ENCODE results near the gene MMP10. TPM values are rescaled to one million over a fixed set of nuclear protein-coding genes. Genes with fewer than 3 reads are reported as not detected.

The MMP10 gene
- total and polyA plus RNA-seq, 2 donors (not counting 3 experiments of a cell fraction or from before 2014, with no cell fraction given): 4.3 to 15.0 TPM

GRCh38 chr11:102763440-102763839, 17.0 kb downstream of the MMP10 start:
- ChIA-PET POLR2A (no interaction called here), CTCF (no interaction called here)
- no peaks in the 10 kb centered on the region for H3K36me3 ChIP-seq (ENCODE audit: control insufficient read depth in 2 of 2, extremely low read depth in 1 of 2, insufficient read depth in 2 of 2, low read length in 2 of 2)
- no peaks in the 10 kb centered on the region for H3K79me2 ChIP-seq (ENCODE audit: control insufficient read depth, insufficient read depth, low read length)
- BruUV-seq (replicated peaks): no TSS peak
- TF ChIP-seq FOS (IDR thresholded peaks at IDR 0.05; ENCODE audit: borderline replicate concordance, insufficient read depth, low read length) (peak; percentile 76), POLR2AphosphoS5 (IDR thresholded peaks at IDR 0.05; ENCODE audit: insufficient read depth, low read depth, low read length) (no peak), GATA2 (IDR thresholded peaks at IDR 0.05; ENCODE audit: insufficient read depth, insufficient read length, low read depth, low read length) (peak; percentile 74)
- H3K9me1 ChIP-seq (replicated peaks; ENCODE audit: control insufficient read depth, extremely low read depth, insufficient read depth, low read length): no peaks in the 10 kb centered on the region
- intact Hi-C loops (cut with micrococcal nuclease) (loop anchor here (1.0 to 10.0 kb wide), 2 partner anchors 8 to 849 kb away; partner anchors contain the start of genes ANGPTL5 and CEP126), dilution Hi-C loops (cut with MboI; ENCODE audit: extremely low pct_ligation_motif_present, low sequenced_read_pairs) (no loop called here)
- no peaks in the 10 kb centered on the region for H3K27me3 ChIP-seq (ENCODE audit: control insufficient read depth in 2 of 2, insufficient read depth in 2 of 2, low read length in 2 of 2)
- H3K4me3 ChIP-seq (replicated peaks in 1 of 3; ENCODE audit: insufficient read depth in 1 of 3, low read depth in 1 of 3, low read length in 3 of 3): no peak overlapping the region
- H3K4me1 ChIP-seq (ENCODE audit: control insufficient read depth, extremely low read depth, insufficient read depth, low read length): peaks cover 43% of the 10 kb centered on the region
- H3K9ac ChIP-seq (replicated peaks; ENCODE audit: extremely low read depth, insufficient read depth, low read length): no peak overlapping the region
- H4K20me1 ChIP-seq (replicated peaks; ENCODE audit: control insufficient read depth, extremely low read depth, insufficient read depth, low read length): no peaks in the 10 kb centered on the region
- FAIRE-seq (no peak), DNase-seq (ENCODE audit: low read depth, low spot score) (peak; percentile 30)
- H2AFZ ChIP-seq (ENCODE audit: low read depth, low read length): no peak overlapping the region
- peak overlapping the region; percentile 1 for H3K4me2 ChIP-seq (ENCODE audit: insufficient read depth, low read length)
- no peaks in the 10 kb centered on the region for H3K9me3 ChIP-seq (replicated peaks; ENCODE audit: control insufficient read depth, insufficient read depth, low read length)
- H3K27ac ChIP-seq (ENCODE audit: insufficient read depth, low read depth, low read length): no peak overlapping the region

GRCh38 chr11:102762361-102762767, 18.1 kb downstream of the MMP10 start:
- no peaks in the 10 kb centered on the region for H3K9me1 ChIP-seq (replicated peaks; ENCODE audit: control insufficient read depth, extremely low read depth, insufficient read depth, low read length)
- no peaks in the 10 kb centered on the region for H3K27me3 ChIP-seq (ENCODE audit: control insufficient read depth in 2 of 2, insufficient read depth in 2 of 2, low read length in 2 of 2)
- no peaks in the 10 kb centered on the region for H3K79me2 ChIP-seq (ENCODE audit: control insufficient read depth, insufficient read depth, low read length)
- peak; percentile 15 for FAIRE-seq
- no peaks in the 10 kb centered on the region for H3K36me3 ChIP-seq (ENCODE audit: control insufficient read depth in 2 of 2, extremely low read depth in 1 of 2, insufficient read depth in 2 of 2, low read length in 2 of 2)
- no peaks in the 10 kb centered on the region for H3K9me3 ChIP-seq (replicated peaks; ENCODE audit: control insufficient read depth, insufficient read depth, low read length)
- dilution Hi-C loops (cut with MboI; ENCODE audit: extremely low pct_ligation_motif_present, low sequenced_read_pairs): no loop called here
- CTCF ChIA-PET: interaction anchor here (0.7 to 3.1 kb wide), 12 partner anchors 8 to 274 kb away, joined by 3 to 25 read pairs (median 4); partner anchors contain the start of gene MMP10
- H3K4me3 ChIP-seq (replicated peaks in 1 of 3; ENCODE audit: insufficient read depth in 1 of 3, low read depth in 1 of 3, low read length in 3 of 3): no peak overlapping the region
- peaks cover 50% of the 10 kb centered on the region for H3K4me1 ChIP-seq (ENCODE audit: control insufficient read depth, extremely low read depth, insufficient read depth, low read length)
- POLR2A ChIA-PET: no interaction called here
- TF ChIP-seq CTCF (IDR thresholded peaks at IDR 0.05; ENCODE audit: extremely low read depth in 1 of 2, insufficient read depth in 1 of 2, low read depth in 1 of 2, low read length in 2 of 2) (no peak), MYC (IDR thresholded peaks at IDR 0.05; ENCODE audit: low read depth, low read length) (no peak), MAX (IDR thresholded peaks at IDR 0.05; ENCODE audit: insufficient read depth, insufficient read length) (no peak), POLR2AphosphoS5 (IDR thresholded peaks at IDR 0.05; ENCODE audit: insufficient read depth, low read depth, low read length) (no peak), FOS (IDR thresholded peaks at IDR 0.05; ENCODE audit: borderline replicate concordance, insufficient read depth, low read length) (peak; percentile 87), EZH2 (IDR thresholded peaks at IDR 0.05; ENCODE audit: borderline replicate concordance, low read depth, low read length, severe bottlenecking) (no peak), GATA2 (IDR thresholded peaks at IDR 0.05; ENCODE audit: insufficient read depth, insufficient read length, low read depth, low read length) (peak; percentile 70), POLR2A (IDR thresholded peaks at IDR 0.05; ENCODE audit: low read depth, low read length) (no peak), JUN (IDR thresholded peaks at IDR 0.05; ENCODE audit: borderline replicate concordance, insufficient read depth, insufficient read length, low read depth) (peak; percentile 50)
- DNase-seq (ENCODE audit: low read depth, low spot score): peak; percentile 45
- BruUV-seq (replicated peaks): no TSS peak
- H3K9ac ChIP-seq (replicated peaks; ENCODE audit: extremely low read depth, insufficient read depth, low read length): peak overlapping the region; percentile 36
- H2AFZ ChIP-seq (ENCODE audit: low read depth, low read length): peak overlapping the region; percentile 18
- H3K27ac ChIP-seq (ENCODE audit: insufficient read depth, low read depth, low read length): peak overlapping the region; percentile 4
- peak overlapping the region; percentile 14 for H3K4me2 ChIP-seq (ENCODE audit: insufficient read depth, low read length)
- intact Hi-C loops (cut with micrococcal nuclease): loop anchor here (10.0 kb wide), 1 partner anchor 848 kb away; the partner anchor contains the start of genes ANGPTL5 and CEP126
- H4K20me1 ChIP-seq (replicated peaks; ENCODE audit: control insufficient read depth, extremely low read depth, insufficient read depth, low read length): no peaks in the 10 kb centered on the region

All from endothelial cell of umbilical vein (primary cell).